ENCODE measurements around the gene BUD23.

DNA sequence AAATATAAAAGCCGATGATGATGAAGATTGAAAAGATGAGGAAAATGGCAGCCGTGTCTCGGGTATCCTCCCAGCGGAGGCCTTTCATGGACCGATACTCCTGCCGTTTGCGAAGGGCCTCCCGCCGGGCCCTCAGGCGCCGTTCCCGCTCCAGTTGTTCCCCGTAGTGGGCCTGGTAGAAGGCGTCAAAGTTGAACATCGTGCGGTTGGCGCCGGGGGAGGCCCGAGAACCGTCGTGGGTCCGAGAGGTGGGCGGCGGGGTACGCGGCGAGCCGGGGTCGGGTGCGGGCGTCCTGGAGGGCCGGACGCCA, 697 bp upstream of the BUD23 start:
- TF ChIP-seq, protein P1, sequence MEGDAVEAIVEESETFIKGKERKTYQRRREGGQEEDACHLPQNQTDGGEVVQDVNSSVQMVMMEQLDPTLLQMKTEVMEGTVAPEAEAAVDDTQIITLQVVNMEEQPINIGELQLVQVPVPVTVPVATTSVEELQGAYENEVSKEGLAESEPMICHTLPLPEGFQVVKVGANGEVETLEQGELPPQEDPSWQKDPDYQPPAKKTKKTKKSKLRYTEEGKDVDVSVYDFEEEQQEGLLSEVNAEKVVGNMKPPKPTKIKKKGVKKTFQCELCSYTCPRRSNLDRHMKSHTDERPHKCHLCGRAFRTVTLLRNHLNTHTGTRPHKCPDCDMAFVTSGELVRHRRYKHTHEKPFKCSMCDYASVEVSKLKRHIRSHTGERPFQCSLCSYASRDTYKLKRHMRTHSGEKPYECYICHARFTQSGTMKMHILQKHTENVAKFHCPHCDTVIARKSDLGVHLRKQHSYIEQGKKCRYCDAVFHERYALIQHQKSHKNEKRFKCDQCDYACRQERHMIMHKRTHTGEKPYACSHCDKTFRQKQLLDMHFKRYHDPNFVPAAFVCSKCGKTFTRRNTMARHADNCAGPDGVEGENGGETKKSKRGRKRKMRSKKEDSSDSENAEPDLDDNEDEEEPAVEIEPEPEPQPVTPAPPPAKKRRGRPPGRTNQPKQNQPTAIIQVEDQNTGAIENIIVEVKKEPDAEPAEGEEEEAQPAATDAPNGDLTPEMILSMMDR (IDR thresholded peaks at IDR 0.05 in 8 of 11, conservative IDR thresholded peaks at IDR 0.05 in 3 of 11) = no peak
- no peak for TF ChIP-seq POLR2AphosphoS5 (IDR thresholded peaks at IDR 0.05)

Measured in spleen (tissue), 7 donors.